Stomach (tissue), 9 donors: ENCODE data around the gene MTMR12. TPM values are rescaled to one million over a fixed set of nuclear protein-coding genes. Genes with fewer than 3 reads are reported as not detected.
"Not testable (repeated sequence)": the region's sequence is repeated elsewhere in the genome, so short reads cannot be mapped to it uniquely, and the experiment has no call there.

Experiments used
- DNase-seq, 2 donors: peaks; one replicate each; pipeline versions ENCODE4 v3.0.0 to v3.0.0-alpha.2; 2013 to 2019
- H3K27ac ChIP-seq, 5 donors: fragments of 200-600 bp in 4 of 5; sonication (generic) in 4 of 5; one replicate each; pipeline ENCODE4 v1.5.1; 2013 to 2019; ENCODE audit warnings: mild to moderate bottlenecking in 1 of 5, moderate library complexity in 1 of 5
- H3K27me3 ChIP-seq, 3 donors: fragments of 200-600 bp; sonication (generic); one replicate each; pipeline ENCODE4 v1.5.1; 2017 to 2019; ENCODE audit warnings: mixed run types in 1 of 3
- H3K36me3 ChIP-seq, 4 donors: fragments of 200-600 bp; sonication (generic); 1 replicate in 3 of 4; 2 replicates in 1 of 4; pipeline ENCODE4 v1.5.1; 2016 to 2019
- H3K4me1 ChIP-seq, 4 donors: fragments of 200-600 bp; sonication (generic); one replicate each; pipeline ENCODE4 v1.5.1; 2016 to 2019
- H3K4me3 ChIP-seq, 4 donors: fragments of 200-600 bp; sonication (generic) in 3 of 4; one replicate each; pipeline ENCODE4 v1.5.1; 2016 to 2019; ENCODE audit warnings: mild to moderate bottlenecking in 1 of 4
- H3K9me3 ChIP-seq, 4 donors: fragments of 200-600 bp; sonication (generic); one replicate each; pipeline ENCODE4 v1.5.1; 2016 to 2019
- CTCF ChIP-seq, 7 experiments: fragments of 450-650 bp in 4 of 7; fragments of 200-600 bp in 3 of 7; sonication (generic) in 3 of 7; IDR thresholded peaks; one replicate each; pipeline ENCODE4 v1.5.1; 2016 to 2019; ENCODE audit warnings: antibody characterized with exemption in 7 of 7, control low read depth in 2 of 7, mild to moderate bottlenecking in 1 of 7
- EP300 ChIP-seq: sonication (generic); formaldehyde crosslinking; IDR thresholded peaks from one replicate; pipeline ENCODE4 v1.6.1; 2017; ENCODE audit warnings: antibody characterized with exemption
- POLR2A ChIP-seq, 4 donors: fragments of 450-650 bp; IDR thresholded peaks; one replicate each; pipeline ENCODE4 v1.6.1; 2016; ENCODE audit warnings: antibody characterized with exemption in 4 of 4, control low read depth in 2 of 4, mild to moderate bottlenecking in 1 of 4, moderate library complexity in 1 of 4
- POLR2AphosphoS5 ChIP-seq, 3 donors: sonication (generic); formaldehyde crosslinking; IDR thresholded peaks; one replicate each; pipeline ENCODE4 v1.6.1; 2016; ENCODE audit warnings: antibody characterized with exemption in 3 of 3
- WGBS, 5 donors: extraction: QIAGEN DNeasy Blood & Tissue Kit in 3 of 5; methylation state at CpG; one replicate each; pipeline versions ENCODE4 v1.1.5 to v1.1.7; 2013 to 2018; 5-methylcytosine and 5-hydroxymethylcytosine counted together
- intact Hi-C: fragments of 100-400 bp; cut with DNase I; formaldehyde crosslinking; loops from one replicate; pipeline ENCODE4 v1.15.1; 2023; ENCODE audit warnings: low total_unique reads
- polyA plus RNA-seq, 3 donors: library from polyadenylated mRNA; stranded (reverse); fragments of 200-250 nt; gene quantifications; one replicate each; pipeline ENCODE4 v1.2.3, GENCODE V29; 2013
- total RNA-seq, 5 donors: library from RNA; depleted of rRNA; stranded (reverse); fragments of >200 nt; gene quantifications; one replicate each; pipeline versions ENCODE4 v1.1.0 to v1.2.3, GENCODE V29; 2014 to 2016
- donor health status: healthy with polysubstance abuse.
- donor health status: Bipolar disorder and iron deficiency.
- donor health status: healthy.

MTMR12 gene
- total and polyA plus RNA-seq, 8 donors, result 7.2 to 51.9 (median 38.8) TPM

DNA sequence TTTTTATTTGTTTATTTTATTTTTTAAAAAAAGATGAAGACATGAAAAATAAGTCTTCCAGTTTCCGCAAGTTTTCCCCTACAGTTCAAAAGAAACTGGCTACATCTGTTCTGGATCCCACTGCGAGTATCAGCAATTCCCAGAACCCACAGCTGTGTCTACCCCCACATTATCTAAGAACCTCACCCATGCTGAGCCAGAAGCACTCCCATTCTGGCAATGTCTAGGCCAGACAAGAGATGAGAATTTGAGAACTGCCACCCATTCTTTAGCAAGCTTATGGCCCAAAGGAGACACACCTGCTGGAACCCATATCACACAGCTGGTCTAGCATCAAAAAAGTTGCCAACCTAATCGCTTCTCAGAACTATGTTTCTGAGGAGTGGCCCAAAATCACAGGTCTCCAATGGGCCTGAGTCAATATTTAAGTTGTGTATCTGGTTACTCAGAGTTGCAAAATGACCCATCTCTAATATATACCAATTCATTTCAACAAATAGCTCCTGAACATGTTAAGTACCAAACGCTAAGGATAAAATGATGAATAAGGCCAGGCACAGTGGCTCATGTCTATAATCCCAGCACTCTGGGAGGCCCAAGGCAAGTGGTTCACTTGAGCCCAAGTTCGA, 27.1 kb downstream of the MTMR12 start:
- no peaks in the 10 kb centered on the region for H3K27me3 ChIP-seq
- no peak for TF ChIP-seq POLR2AphosphoS5 (IDR thresholded peaks at IDR 0.05)
- no peak for TF ChIP-seq EP300
- no peak for TF ChIP-seq POLR2A (IDR thresholded peaks at IDR 0.05)
- no peak for TF ChIP-seq CTCF (IDR thresholded peaks at IDR 0.05)
- intact Hi-C loops, result no loop called here
- no peak for DNase-seq
- 62 to 75% (median 70%) methylated on average over 5 of the region's 5 CpGs for WGBS, 5 donors
- peaks cover 25 to 76% (median 53%) of the 10 kb centered on the region in 4 donors for H3K4me1 ChIP-seq
- H3K36me3 ChIP-seq, result peaks cover 0 to 16% (median 3%) of the 10 kb centered on the region in 4 donors
- no peak overlapping the region for H3K4me3 ChIP-seq
- no peak overlapping the region for H3K27ac ChIP-seq
- no peaks in the 10 kb centered on the region for H3K9me3 ChIP-seq

DNA sequence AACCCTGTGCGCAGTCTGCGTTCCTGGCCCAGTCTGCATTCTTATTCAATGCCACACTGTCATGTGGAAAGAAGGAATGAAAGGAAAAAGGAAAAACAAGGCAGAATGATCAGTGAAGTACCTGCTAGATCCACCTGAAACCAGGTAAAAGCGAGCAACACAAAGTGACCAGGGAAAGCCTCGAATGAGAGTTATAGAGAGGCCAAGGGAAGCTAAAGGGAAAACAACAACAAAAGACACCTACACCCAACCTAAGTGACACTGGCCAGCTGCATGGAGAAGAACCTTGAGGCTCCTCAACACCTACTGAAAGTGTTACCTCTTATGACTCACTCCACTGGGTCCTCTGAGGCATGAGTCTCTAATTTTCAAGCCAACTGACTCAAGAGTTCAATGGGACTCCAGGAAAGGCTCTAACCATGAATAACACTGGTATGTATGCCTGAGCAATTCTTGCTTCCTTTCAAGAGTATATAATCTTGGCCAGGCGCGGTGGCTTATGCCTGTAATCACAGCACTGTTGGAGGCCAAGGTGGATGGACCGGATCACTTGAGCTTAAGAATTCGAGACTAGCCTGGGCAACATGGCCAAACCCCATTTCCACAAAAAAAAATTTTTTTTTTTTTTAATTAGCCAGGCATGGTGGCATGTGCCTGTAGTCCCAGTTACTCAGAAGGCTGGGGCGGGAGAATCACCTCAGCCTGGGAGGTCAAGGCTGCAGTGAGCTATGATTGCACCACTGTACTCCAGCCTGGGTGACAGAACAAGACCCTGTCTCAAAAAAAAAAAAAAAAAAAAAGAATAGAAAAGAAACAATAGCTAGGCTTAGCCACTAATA, 29.0 kb downstream of the MTMR12 start:
- H3K4me3 ChIP-seq, result no peak overlapping the region
- WGBS, 5 donors, result 87 to 93% (median 89%) methylated on average over 9 of the region's 9 CpGs
- H3K36me3 ChIP-seq, result peaks cover 0 to 18% (median 3%) of the 10 kb centered on the region in 4 donors
- no peak for DNase-seq
- peaks cover 25 to 77% (median 53%) of the 10 kb centered on the region in 4 donors for H3K4me1 ChIP-seq
- intact Hi-C loops, result no loop called here
- peak overlapping the region in 2 of 5 donors; percentile 1 to 55 for H3K27ac ChIP-seq
- H3K27me3 ChIP-seq, result no peaks in the 10 kb centered on the region
- TF ChIP-seq CTCF (IDR thresholded peaks at IDR 0.05) (no peak), POLR2A (IDR thresholded peaks at IDR 0.05) (no peak), POLR2AphosphoS5 (IDR thresholded peaks at IDR 0.05) (no peak), EP300 (no peak)
- no peaks in the 10 kb centered on the region for H3K9me3 ChIP-seq

GRCh38 chr5:32283061-32283460, 29.7 kb downstream of the MTMR12 start:
- H3K27me3 ChIP-seq, result no peaks in the 10 kb centered on the region
- peaks cover 32 to 77% (median 56%) of the 10 kb centered on the region in 4 donors for H3K4me1 ChIP-seq
- H3K36me3 ChIP-seq, result peaks cover 0 to 18% (median 3%) of the 10 kb centered on the region in 4 donors
- H3K27ac ChIP-seq, result peak overlapping the region in 2 of 5 donors; percentile 1 to 55
- no peak for DNase-seq
- H3K4me3 ChIP-seq, result no peak overlapping the region
- intact Hi-C loops, result no loop called here
- WGBS, 5 donors, result 31 to 65% (median 39%) methylated on average over 1 of the region's 1 CpG
- no peak for TF ChIP-seq POLR2A (IDR thresholded peaks at IDR 0.05)
- TF ChIP-seq POLR2AphosphoS5 (IDR thresholded peaks at IDR 0.05), result no peak
- no peak for TF ChIP-seq EP300
- TF ChIP-seq CTCF (IDR thresholded peaks at IDR 0.05), result no peak
- no peaks in the 10 kb centered on the region for H3K9me3 ChIP-seq

DNA sequence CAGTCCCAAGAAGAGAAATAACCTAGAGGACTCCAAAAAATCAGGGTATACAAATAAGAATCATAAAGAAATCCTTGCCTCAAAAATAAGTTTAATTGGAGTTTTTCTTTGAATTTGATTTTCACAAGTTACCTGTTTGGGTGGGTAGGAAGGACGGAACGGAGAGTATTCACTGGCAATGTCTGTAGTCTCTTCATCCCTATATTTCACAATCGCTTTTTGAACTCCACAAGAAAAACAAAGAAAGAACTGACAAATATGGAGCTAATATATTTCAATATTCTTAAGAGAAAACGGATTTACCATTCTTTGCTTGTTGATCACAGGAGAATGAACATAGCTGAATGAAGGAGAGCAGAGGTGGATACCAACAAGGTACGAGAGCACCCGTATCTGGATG, 30.1 kb downstream of the MTMR12 start:
- H3K9me3 ChIP-seq, result no peaks in the 10 kb centered on the region
- H3K27ac ChIP-seq, result peak overlapping the region in 2 of 5 donors; percentile 1 to 55
- 84 to 93% (median 87%) methylated on average over 6 of the region's 6 CpGs for WGBS, 5 donors

DNA sequence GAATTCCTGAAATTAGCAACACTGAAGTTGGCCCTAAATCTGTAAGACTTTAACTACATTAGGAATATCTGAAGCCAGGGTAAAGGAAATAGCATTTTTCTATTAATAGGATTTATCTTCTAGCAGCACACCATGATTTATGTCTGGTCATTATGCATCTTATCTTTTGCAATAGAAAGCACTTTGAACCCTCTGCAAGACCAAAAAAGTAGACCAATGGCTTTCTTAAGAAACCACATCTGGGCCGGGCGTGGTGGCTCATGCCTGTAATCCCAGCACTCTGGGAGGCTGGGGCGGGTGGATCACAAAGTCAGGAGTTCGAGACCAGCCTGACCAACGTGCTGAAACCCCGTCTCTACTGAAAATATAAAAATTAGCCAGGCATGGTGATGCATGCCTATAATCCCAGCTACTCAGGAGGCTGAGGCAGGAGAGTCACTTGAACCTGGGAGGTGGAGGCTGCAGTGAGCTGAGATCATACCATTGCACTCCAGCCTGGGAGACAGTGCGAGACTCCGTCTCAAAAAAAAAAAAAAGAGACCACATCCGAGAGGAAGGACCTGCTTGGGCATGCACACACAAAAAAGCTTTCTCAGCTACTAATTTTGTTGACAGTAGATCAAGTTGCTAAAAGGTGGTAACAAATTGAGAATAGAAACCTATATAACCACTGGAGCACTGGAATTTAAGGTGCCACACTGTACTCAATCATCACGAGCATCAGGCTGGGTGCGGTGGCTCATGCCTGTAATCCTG, 31.2 kb downstream of the MTMR12 start:
- WGBS, 5 donors, result 94 to 97% (median 95%) methylated on average over 11 of the region's 11 CpGs
- H3K4me3 ChIP-seq, H3K27me3 ChIP-seq, DNase-seq, intact Hi-C loops, H3K9me3 ChIP-seq: not testable (repeated sequence)
- peak overlapping the region in 1 of 5 donors; percentile 14 for H3K27ac ChIP-seq
- peaks cover 0 to 18% (median 3%) of the 10 kb centered on the region in 4 donors for H3K36me3 ChIP-seq
- peaks cover 32 to 76% (median 55%) of the 10 kb centered on the region in 4 donors for H3K4me1 ChIP-seq

More for the DNA sequence above, 30.1 kb downstream of the MTMR12 start:
- Histone ChIP-seq H3K4me3 (no peak overlapping the region), H3K36me3 (peaks cover 0 to 18% (median 3%) of the 10 kb centered on the region in 4 donors), H3K27me3 (no peaks in the 10 kb centered on the region), H3K4me1 (peaks cover 36 to 77% (median 58%) of the 10 kb centered on the region in 4 donors)
- DNase-seq, result no peak
- TF ChIP-seq EP300, result no peak
- no peak for TF ChIP-seq POLR2AphosphoS5 (IDR thresholded peaks at IDR 0.05)
- no peak for TF ChIP-seq CTCF (IDR thresholded peaks at IDR 0.05)
- TF ChIP-seq POLR2A (IDR thresholded peaks at IDR 0.05), result no peak
- intact Hi-C loops, result no loop called here
